BLaER1 treated with 17β-estradiol and CSF1 and Interleukin-3, amounts not matched to agents 10 nM and 100 nM (cell line): ENCODE measurements around the gene XIRP2.
"Not testable (repeated sequence)": the region's sequence is repeated elsewhere in the genome, so short reads cannot be mapped to it uniquely, and the experiment has no call there.

Experiments
- H3K27ac ChIP-seq, 11 experiments: shearing (Covaris generic); formaldehyde crosslinking; 2 replicates each; pipeline ENCODE4 v1.8.1; 2022
- H3K27me3 ChIP-seq, 11 experiments: shearing (Covaris generic); formaldehyde crosslinking; 2 replicates each; pipeline ENCODE4 v1.8.1; 2022
- H3K36me3 ChIP-seq, 11 experiments: shearing (Covaris generic); formaldehyde crosslinking; 2 replicates each; pipeline ENCODE4 v1.8.1; 2022
- H3K4me1 ChIP-seq, 10 experiments: shearing (Covaris generic); formaldehyde crosslinking; 2 replicates each; pipeline ENCODE4 v1.8.1; 2022
- H3K4me2 ChIP-seq, 11 experiments: shearing (Covaris generic); formaldehyde crosslinking; 2 replicates each; pipeline ENCODE4 v1.8.1; 2022
- H3K4me3 ChIP-seq, 10 experiments: shearing (Covaris generic); formaldehyde crosslinking; 2 replicates each; pipeline ENCODE4 v1.8.1; 2022
- H3K9ac ChIP-seq, 11 experiments: shearing (Covaris generic); formaldehyde crosslinking; 2 replicates each; pipeline ENCODE4 v1.8.1; 2022
- H3K9me3 ChIP-seq, 11 experiments: shearing (Covaris generic); formaldehyde crosslinking; replicated peaks in 1 of 11; 2 replicates each; pipeline ENCODE4 v1.8.1; 2022
- H4K20me1 ChIP-seq, 11 experiments: shearing (Covaris generic); formaldehyde crosslinking; 2 replicates each; pipeline ENCODE4 v1.8.1; 2022
- Cebpa-rat ChIP-seq, 11 experiments: shearing (Covaris generic); IDR thresholded peaks; 2 replicates each; pipeline ENCODE4 v1.8.1; 2022

The XIRP2 gene

GRCh38 chr2:167215595-167215994 is 327.3 kb downstream of the XIRP2 start:
- TF ChIP-seq Cebpa-rat (IDR thresholded peaks at IDR 0.05) = no peak
- H3K9ac ChIP-seq = no peak overlapping the region
- H3K27me3 ChIP-seq = no peaks in the 10 kb centered on the region
- peaks cover 0 to 4% (median 0%) of the 10 kb centered on the region in 11 experiments; a peak in 4 of 22 replicates for H3K9me3 ChIP-seq
- H3K4me2 ChIP-seq = no peak overlapping the region
- H3K27ac ChIP-seq = no peak overlapping the region
- H4K20me1 ChIP-seq = no peaks in the 10 kb centered on the region
- no peaks in the 10 kb centered on the region for H3K36me3 ChIP-seq
- H3K4me1 ChIP-seq = no peaks in the 10 kb centered on the region
- no peak overlapping the region for H3K4me3 ChIP-seq

GRCh38 chr2:167237478-167237877 is 349.2 kb downstream of the XIRP2 start:
- H3K4me2 ChIP-seq = no peak overlapping the region
- H3K27me3 ChIP-seq = no peaks in the 10 kb centered on the region
- no peaks in the 10 kb centered on the region for H3K9me3 ChIP-seq
- TF ChIP-seq Cebpa-rat (IDR thresholded peaks at IDR 0.05) = no peak
- no peak overlapping the region for H3K27ac ChIP-seq
- H3K36me3 ChIP-seq = no peaks in the 10 kb centered on the region
- no peaks in the 10 kb centered on the region for H3K4me1 ChIP-seq
- H3K9ac ChIP-seq = no peak overlapping the region
- no peaks in the 10 kb centered on the region for H4K20me1 ChIP-seq
- no peak overlapping the region for H3K4me3 ChIP-seq

GRCh38 chr2:167240671-167241070 is 352.4 kb downstream of the XIRP2 start:
- no peak overlapping the region for H3K27ac ChIP-seq
- TF ChIP-seq Cebpa-rat (IDR thresholded peaks at IDR 0.05) = no peak

GRCh38 chr2:167249197-167249596 is 360.9 kb downstream of the XIRP2 start:
- Histone ChIP-seq H3K4me1 (no peaks in the 10 kb centered on the region), H3K27ac (no peak overlapping the region), H3K4me3 (no peak overlapping the region), H3K27me3 (no peaks in the 10 kb centered on the region), H3K4me2 (no peak overlapping the region), H3K36me3 (no peaks in the 10 kb centered on the region), H4K20me1 (no peaks in the 10 kb centered on the region), H3K9me3 (peaks cover 0 to 14% (median 0%) of the 10 kb centered on the region in 11 experiments; a peak in 1 of 22 replicates), H3K9ac (no peak overlapping the region)
- TF ChIP-seq Cebpa-rat (IDR thresholded peaks at IDR 0.05) = peak in 1 of 11 experiments; percentile 31; a peak in 2 of 22 replicates

More at GRCh38 chr2:167240671-167241070, 352.4 kb downstream of the XIRP2 start:
- H3K4me2 ChIP-seq = no peak overlapping the region
- no peaks in the 10 kb centered on the region for H3K9me3 ChIP-seq
- no peaks in the 10 kb centered on the region for H3K4me1 ChIP-seq
- no peaks in the 10 kb centered on the region for H3K27me3 ChIP-seq
- no peak overlapping the region for H3K9ac ChIP-seq
- no peaks in the 10 kb centered on the region for H4K20me1 ChIP-seq
- no peak overlapping the region for H3K4me3 ChIP-seq
- no peaks in the 10 kb centered on the region for H3K36me3 ChIP-seq

- H3K27me3 ChIP-seq = no peaks in the 10 kb centered on the region
- TF ChIP-seq Cebpa-rat (IDR thresholded peaks at IDR 0.05) = no peak
- no peak overlapping the region for H3K4me2 ChIP-seq
Observed at GRCh38 chr2:167253025-167253424, 364.7 kb downstream of the XIRP2 start.

GRCh38 chr2:167254721-167255120 is 366.4 kb downstream of the XIRP2 start:
- H3K9ac ChIP-seq = no peak overlapping the region
- H3K9me3 ChIP-seq = peaks cover 0 to 3% (median 0%) of the 10 kb centered on the region in 11 experiments; a peak in 1 of 22 replicates
- H3K36me3 ChIP-seq = no peaks in the 10 kb centered on the region
- H3K27me3 ChIP-seq = no peaks in the 10 kb centered on the region
- no peak overlapping the region for H3K4me3 ChIP-seq
- no peak overlapping the region for H3K4me2 ChIP-seq
- no peaks in the 10 kb centered on the region for H4K20me1 ChIP-seq
- H3K4me1 ChIP-seq = no peaks in the 10 kb centered on the region
- no peak for TF ChIP-seq Cebpa-rat (IDR thresholded peaks at IDR 0.05)
- H3K27ac ChIP-seq = no peak overlapping the region

More at GRCh38 chr2:167253025-167253424, 364.7 kb downstream of the XIRP2 start:
- H3K27ac ChIP-seq = no peak overlapping the region
- H4K20me1 ChIP-seq = no peaks in the 10 kb centered on the region
- H3K36me3 ChIP-seq = no peaks in the 10 kb centered on the region
- H3K4me3 ChIP-seq = no peak overlapping the region
- peaks cover 0 to 14% (median 0%) of the 10 kb centered on the region in 11 experiments; a peak in 1 of 22 replicates for H3K9me3 ChIP-seq
- no peaks in the 10 kb centered on the region for H3K4me1 ChIP-seq
- no peak overlapping the region for H3K9ac ChIP-seq

GRCh38 chr2:167258712-167259111 is 370.4 kb downstream of the XIRP2 start:
- Histone ChIP-seq H3K27me3 (no peaks in the 10 kb centered on the region), H3K4me3 (no peak overlapping the region), H4K20me1 (no peaks in the 10 kb centered on the region), H3K9me3 (no peaks in the 10 kb centered on the region), H3K9ac (no peak overlapping the region), H3K27ac (no peak overlapping the region), H3K4me2 (no peak overlapping the region), H3K4me1 (no peaks in the 10 kb centered on the region), H3K36me3 (no peaks in the 10 kb centered on the region)
- no peak for TF ChIP-seq Cebpa-rat (IDR thresholded peaks at IDR 0.05)

- Histone ChIP-seq H3K9ac (no peak overlapping the region), H4K20me1 (no peaks in the 10 kb centered on the region), H3K9me3 (peaks cover 15 to 22% (median 20%) of the 10 kb centered on the region in 11 experiments), H3K4me3 (no peak overlapping the region), H3K27ac (no peak overlapping the region), H3K36me3 (no peaks in the 10 kb centered on the region; a peak in 1 of 22 replicates), H3K4me2 (no peak overlapping the region), H3K27me3 (no peaks in the 10 kb centered on the region), H3K4me1 (no peaks in the 10 kb centered on the region)
- no peak for TF ChIP-seq Cebpa-rat (IDR thresholded peaks at IDR 0.05)
Observed at GRCh38 chr2:167264380-167264779, 376.1 kb downstream of the XIRP2 start.

GRCh38 chr2:167265004-167265403 is 376.7 kb downstream of the XIRP2 start:
- Histone ChIP-seq H3K4me1 (no peaks in the 10 kb centered on the region), H3K27ac (no peak overlapping the region), H4K20me1 (no peaks in the 10 kb centered on the region), H3K27me3 (no peaks in the 10 kb centered on the region), H3K36me3 (no peaks in the 10 kb centered on the region; a peak in 1 of 22 replicates), H3K4me3 (no peak overlapping the region), H3K9ac (no peak overlapping the region), H3K9me3 (peaks cover 15 to 25% (median 21%) of the 10 kb centered on the region in 11 experiments), H3K4me2 (no peak overlapping the region)
- no peak for TF ChIP-seq Cebpa-rat (IDR thresholded peaks at IDR 0.05)

GRCh38 chr2:167265722-167266121 is 377.4 kb downstream of the XIRP2 start:
- H4K20me1 ChIP-seq = no peaks in the 10 kb centered on the region
- H3K4me3 ChIP-seq = no peak overlapping the region
- H3K27ac ChIP-seq = no peak overlapping the region
- no peaks in the 10 kb centered on the region for H3K27me3 ChIP-seq
- no peak overlapping the region for H3K4me2 ChIP-seq
- H3K9me3 ChIP-seq = peaks cover 15 to 25% (median 21%) of the 10 kb centered on the region in 11 experiments
- H3K4me1 ChIP-seq = no peaks in the 10 kb centered on the region
- no peak overlapping the region for H3K9ac ChIP-seq
- no peaks in the 10 kb centered on the region; a peak in 1 of 22 replicates for H3K36me3 ChIP-seq
- TF ChIP-seq Cebpa-rat (IDR thresholded peaks at IDR 0.05) = no peak

- not testable (repeated sequence) for H4K20me1 ChIP-seq
Observed at GRCh38 chr2:167268245-167268644, 380.0 kb downstream of the XIRP2 start.

More at GRCh38 chr2:167268245-167268644, 380.0 kb downstream of the XIRP2 start:
- not testable (repeated sequence) for H3K4me3 ChIP-seq, H3K27me3 ChIP-seq, H3K4me1 ChIP-seq, H3K4me2 ChIP-seq, H3K27ac ChIP-seq, H3K36me3 ChIP-seq, H3K9ac ChIP-seq
- H3K9me3 ChIP-seq = peaks cover 15 to 25% (median 21%) of the 10 kb centered on the region in 11 experiments
